Inflammatory macrophage treated with lipopolysaccharide for 4 hours (primary cell): ENCODE data around the gene PRPS1.
"Not testable (repeated sequence)": the region's sequence is repeated elsewhere in the genome, so short reads cannot be mapped to it uniquely, and the experiment has no call there.

Source experiments
- DNase-seq: peaks from one replicate; pipeline ENCODE4 v3.0.0-alpha.2; 2020

PRPS1 gene

GRCh38 chrX:107675823-107676555, 47.7 kb downstream of the PRPS1 start:
- peak; percentile 57 for DNase-seq

- DNase-seq, result peak; percentile 65
Measured at GRCh38 chrX:107676559-107677378, 48.5 kb downstream of the PRPS1 start.

- DNase-seq, result no peak
Measured at GRCh38 chrX:107677501-107677901, 49.2 kb downstream of the PRPS1 start.

- no peak for DNase-seq
Measured at GRCh38 chrX:107677909-107678308, 49.6 kb downstream of the PRPS1 start.

- peak; percentile 44 for DNase-seq
Measured at GRCh38 chrX:107678957-107679740, 50.8 kb downstream of the PRPS1 start.

- DNase-seq, result no peak
Measured at GRCh38 chrX:107682256-107682655, 53.9 kb downstream of the PRPS1 start.

GRCh38 chrX:107683124-107683895, 55.0 kb downstream of the PRPS1 start:
- DNase-seq, result no peak

- DNase-seq, result no peak
Measured at GRCh38 chrX:107683931-107684330, 55.6 kb downstream of the PRPS1 start.

GRCh38 chrX:107684956-107685385, 56.7 kb downstream of the PRPS1 start:
- DNase-seq, result peak; percentile 51

- not testable (repeated sequence) for DNase-seq
Measured at GRCh38 chrX:107685586-107685985, 57.3 kb downstream of the PRPS1 start.

- no peak for DNase-seq
Measured at GRCh38 chrX:107686026-107686425, 57.7 kb downstream of the PRPS1 start.

GRCh38 chrX:107686792-107687191, 58.5 kb downstream of the PRPS1 start:
- DNase-seq, result no peak

- DNase-seq, result no peak
Measured at GRCh38 chrX:107687445-107687844, 59.1 kb downstream of the PRPS1 start.

- peak; percentile 61 for DNase-seq
Measured at GRCh38 chrX:107691024-107691448, 62.7 kb downstream of the PRPS1 start.

- DNase-seq, result peak; percentile 59
Measured at GRCh38 chrX:107699616-107700015, 71.3 kb downstream of the PRPS1 start.

GRCh38 chrX:107700317-107700774, 72.0 kb downstream of the PRPS1 start:
- DNase-seq, result no peak
